Uterus (tissue), 2 donors: ENCODE results near the gene FYN.

Experiments used
- CTCF ChIP-seq, 4 experiments: fragments of 200-600 bp in 2 of 4; fragments of 450-650 bp in 2 of 4; sonication (generic) in 2 of 4; IDR thresholded peaks; one replicate each; pipeline ENCODE4 v1.5.1; 2016 to 2019; ENCODE audit warnings: antibody characterized with exemption in 4 of 4, mild to moderate bottlenecking in 2 of 4, moderate library complexity in 1 of 4
- POLR2A ChIP-seq, 2 donors: fragments of 450-650 bp; IDR thresholded peaks; one replicate each; pipeline ENCODE4 v1.6.1; 2016; ENCODE audit warnings: antibody characterized with exemption in 2 of 2, mild to moderate bottlenecking in 1 of 2, moderate library complexity in 1 of 2

- no peak for TF ChIP-seq CTCF (IDR thresholded peaks at IDR 0.05)
- TF ChIP-seq POLR2A (IDR thresholded peaks at IDR 0.05), result no peak
Observed at GRCh38 chr6:111792914-111793700, 80.1 kb downstream of the FYN start.
